PC-9 (cell line): Measurements from ENCODE around the gene SKP2. TPM values are rescaled to one million over a fixed set of nuclear protein-coding genes. Genes with fewer than 3 reads are reported as not detected.
"Not testable (repeated sequence)": the region's sequence is repeated elsewhere in the genome, so short reads cannot be mapped to it uniquely, and the experiment has no call there.

Experiments used
- BruUV-seq: library from RNA; stranded (reverse); fragments of 400-500 nt; replicated peaks from 2 replicates; lab custom pipeline; 2021; lab: Mats Ljungman, UMichigan
- CTCF ChIA-PET: fragments of 300-600 bp; sonication (Branson Sonifier 250); formaldehyde crosslinking; loops from one replicate; lab custom pipeline; 2022; ENCODE audit warnings: antibody characterized with exemption; lab: Charles Lee
- POLR2A ChIA-PET: fragments of 300-600 bp; sonication (Branson Sonifier 250); formaldehyde crosslinking; loops from one replicate; lab custom pipeline; 2022; ENCODE audit warnings: antibody characterized with exemption; ENCODE audit not compliant: unreplicated experiment; lab: Charles Lee
- DNase-seq, 2 experiments: peaks; one replicate each; pipeline versions ENCODE4 v3.0.0 to v3.0.0-alpha.2; 2015 to 2022; ENCODE audit warnings: mixed read lengths in 1 of 2
- H2AFZ ChIP-seq: fragments of 200-600 bp; sonication (generic); 2 replicates; pipeline ENCODE4 v1.8.1; 2017; ENCODE audit warnings: antibody characterized with exemption
- H3F3A ChIP-seq: fragments of 200-600 bp; sonication (generic); 2 replicates; pipeline ENCODE4 v1.8.1; 2017; ENCODE audit warnings: antibody characterized with exemption, mild to moderate bottlenecking, low read depth; ENCODE audit not compliant: insufficient read depth
- H3K27ac ChIP-seq: fragments of 200-600 bp; sonication (generic); 2 replicates; pipeline ENCODE4 v1.6.1; 2016; ENCODE audit warnings: mixed run types
- H3K27me3 ChIP-seq: fragments of 200-600 bp; sonication (generic); 2 replicates; pipeline ENCODE4 v1.6.1; 2016; ENCODE audit warnings: low read depth, mixed run types; ENCODE audit not compliant: insufficient read depth
- H3K36me3 ChIP-seq: fragments of 200-600 bp; sonication (generic); 2 replicates; pipeline ENCODE4 v1.6.1; 2016; ENCODE audit warnings: low read depth, mixed run types
- H3K4me1 ChIP-seq: fragments of 200-600 bp; sonication (generic); replicated peaks from 2 replicates; pipeline ENCODE4 v1.6.1; 2016; ENCODE audit warnings: mixed run types; ENCODE audit not compliant: insufficient read depth
- H3K4me2 ChIP-seq: fragments of 200-600 bp; sonication (generic); 2 replicates; pipeline ENCODE4 v1.6.1; 2017; ENCODE audit warnings: mixed run types
- H3K4me3 ChIP-seq: fragments of 200-600 bp; sonication (generic); 2 replicates; pipeline ENCODE4 v1.6.1; 2016; ENCODE audit warnings: mixed run types
- H3K79me2 ChIP-seq: fragments of 200-600 bp; sonication (generic); 2 replicates; pipeline ENCODE4 v1.6.1; 2017; ENCODE audit warnings: low read depth, mixed run types
- H3K9me2 ChIP-seq: fragments of 200-600 bp; sonication (generic); 2 replicates; pipeline ENCODE4 v1.8.1; 2017; ENCODE audit warnings: mild to moderate bottlenecking; ENCODE audit not compliant: insufficient read depth
- H3K9me3 ChIP-seq: fragments of 200-600 bp; sonication (generic); 2 replicates; pipeline ENCODE4 v1.8.1; 2016; ENCODE audit warnings: low read depth; ENCODE audit not compliant: insufficient read depth
- H4K20me1 ChIP-seq: fragments of 200-600 bp; sonication (generic); 2 replicates; pipeline ENCODE4 v1.8.1; 2017; ENCODE audit not compliant: insufficient read depth
- EZH2 ChIP-seq: fragments of 200-600 bp; sonication (generic); IDR thresholded peaks from 2 replicates; pipeline ENCODE4 v1.8.0; 2017; ENCODE audit warnings: antibody characterized with exemption, low read depth
- intact Hi-C: fragments of 100-400 bp; cut with micrococcal nuclease; formaldehyde crosslinking; loops from one replicate; pipeline ENCODE4 v1.10.0; 2022; ENCODE audit not compliant: unreplicated experiment
- total RNA-seq: library from RNA; stranded (reverse); gene quantifications from 2 replicates; pipeline ENCODE4 v1.2.3, GENCODE V29; 2021
- TF ChIP-seq, protein P1 (sequence below): fragments of 200-600 bp; sonication (generic); conservative IDR thresholded peaks from 2 replicates; pipeline ENCODE4 v1.6.1; 2017; ENCODE audit warnings: mixed run types, antibody characterized with exemption, mild to moderate bottlenecking, moderate library complexity

Gene SKP2
- total RNA-seq, 1 experiment from 2014 or later, result 153 TPM

DNA sequence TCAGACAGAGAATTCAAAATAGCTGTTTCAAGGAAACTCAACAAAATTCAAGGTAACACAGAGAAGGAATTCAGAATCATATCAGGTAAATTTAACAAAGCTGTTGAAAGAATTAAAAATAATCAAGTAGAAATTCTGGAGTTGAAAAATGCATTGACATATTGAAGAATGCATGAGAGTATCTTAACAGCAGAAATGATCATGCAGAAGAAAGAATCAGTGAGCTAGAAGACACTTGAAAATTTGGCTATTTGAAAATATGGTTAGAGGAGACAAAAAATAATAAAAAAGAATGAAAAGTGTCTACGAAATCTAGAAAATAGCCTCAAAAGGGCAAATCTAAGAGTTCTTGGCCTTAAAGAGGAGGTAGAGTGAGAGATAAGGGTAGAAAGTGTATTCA lies 23.1 kb upstream of the SKP2 start:
- no peak overlapping the region for H3K4me2 ChIP-seq
- CTCF ChIA-PET, result no interaction called here
- no peak overlapping the region for H2AFZ ChIP-seq
- H3F3A ChIP-seq, result no peaks in the 10 kb centered on the region
- no peaks in the 10 kb centered on the region for H3K9me3 ChIP-seq
- H3K9me2 ChIP-seq, result no peaks in the 10 kb centered on the region
- intact Hi-C loops, result no loop called here
- no peak overlapping the region for H3K4me3 ChIP-seq
- H3K4me1 ChIP-seq, result no peaks in the 10 kb centered on the region
- peaks cover 4% of the 10 kb centered on the region; the same call in 1 of the 2 replicates for H3K36me3 ChIP-seq
- no TSS peak for BruUV-seq
- no peak for DNase-seq
- TF ChIP-seq EZH2, result no peak
- H3K27me3 ChIP-seq, result no peaks in the 10 kb centered on the region
- H3K27ac ChIP-seq, result no peak overlapping the region
- no peaks in the 10 kb centered on the region for H4K20me1 ChIP-seq
- H3K79me2 ChIP-seq, result no peaks in the 10 kb centered on the region
- POLR2A ChIA-PET, result interaction anchor here (0.7 kb wide), 1 partner anchor 1121 kb away, joined by 3 read pairs; no protein-coding TSS in a partner anchor

DNA sequence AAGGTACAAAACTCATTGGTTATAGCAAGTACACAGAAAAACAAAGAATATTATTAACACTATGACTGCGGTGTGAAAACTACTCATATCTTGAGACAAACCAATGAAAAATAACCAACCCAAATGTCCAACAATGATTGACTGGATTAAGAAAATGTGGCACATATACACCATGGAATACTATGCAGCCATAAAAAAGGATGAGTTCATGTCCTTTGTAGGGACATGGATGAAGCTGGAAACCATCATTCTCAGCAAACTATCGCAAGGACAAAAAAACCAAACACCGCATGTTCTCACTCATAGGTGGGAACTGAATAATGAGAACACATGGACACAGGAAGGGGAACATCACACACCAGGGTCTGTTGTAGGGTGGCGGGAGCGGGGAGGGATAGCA lies 22.2 kb upstream of the SKP2 start:
- H3K79me2 ChIP-seq, H3K27me3 ChIP-seq, H4K20me1 ChIP-seq, H2AFZ ChIP-seq, H3F3A ChIP-seq, H3K9me3 ChIP-seq, DNase-seq, H3K9me2 ChIP-seq, BruUV-seq, CTCF ChIA-PET, intact Hi-C loops, H3K4me1 ChIP-seq, H3K27ac ChIP-seq, H3K4me2 ChIP-seq, H3K4me3 ChIP-seq, H3K36me3 ChIP-seq: not testable (repeated sequence)
- POLR2A ChIA-PET, result interaction anchor here (0.6 kb wide), 1 partner anchor 21 kb away, joined by 3 read pairs; no protein-coding TSS in a partner anchor

DNA sequence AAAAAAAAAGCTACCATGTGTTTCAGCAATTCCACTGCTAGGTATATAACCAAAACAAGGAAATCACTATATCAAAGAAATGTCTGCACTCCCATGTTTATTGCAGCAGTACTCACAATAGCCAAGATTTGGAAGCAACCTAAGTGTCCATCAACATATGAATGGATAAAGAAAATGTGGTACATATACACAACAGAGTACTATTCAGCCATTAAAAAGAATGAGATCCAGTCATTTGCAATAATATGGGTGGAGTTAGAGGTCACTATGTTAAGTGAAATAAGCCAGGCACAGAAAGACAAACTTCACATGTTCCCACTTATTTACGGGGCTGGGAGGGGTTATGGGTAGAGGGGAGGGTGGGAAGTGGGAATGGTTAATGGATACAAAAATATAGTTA lies 18.9 kb upstream of the SKP2 start:
- H3K4me3 ChIP-seq, H4K20me1 ChIP-seq, H3K27ac ChIP-seq, H3F3A ChIP-seq, POLR2A ChIA-PET, H3K79me2 ChIP-seq, H2AFZ ChIP-seq, H3K4me2 ChIP-seq, H3K9me2 ChIP-seq, BruUV-seq, CTCF ChIA-PET, H3K36me3 ChIP-seq, H3K4me1 ChIP-seq, H3K27me3 ChIP-seq, intact Hi-C loops, DNase-seq, H3K9me3 ChIP-seq: not testable (repeated sequence)

DNA sequence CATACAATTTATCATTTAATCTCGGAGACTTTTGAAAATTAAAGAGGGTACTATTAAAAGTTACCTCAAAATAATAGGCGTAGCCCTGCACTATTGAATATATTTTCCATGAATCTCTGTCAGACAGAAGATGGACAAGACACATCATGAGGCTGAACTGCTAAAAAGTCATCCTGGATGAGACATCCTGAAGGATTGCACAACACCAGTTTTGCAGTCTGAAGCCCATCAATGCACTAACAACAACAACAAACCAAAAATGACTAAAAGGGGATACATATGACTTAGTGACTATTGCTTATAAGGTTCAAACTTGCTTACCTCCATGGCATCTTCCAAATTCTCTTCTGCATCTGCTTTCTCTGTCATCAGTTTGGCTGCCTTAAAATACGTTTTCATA lies 15.9 kb upstream of the SKP2 start:
- CTCF ChIA-PET, result no interaction called here
- no peak for DNase-seq

More for the DNA sequence above, 15.9 kb upstream of the SKP2 start:
- Histone ChIP-seq H4K20me1 (no peaks in the 10 kb centered on the region), H3K27me3 (no peaks in the 10 kb centered on the region), H3K4me3 (no peak overlapping the region), H3K36me3 (peaks cover 7% of the 10 kb centered on the region; the same call in 1 of the 2 replicates), H2AFZ (no peak overlapping the region), H3K4me2 (no peak overlapping the region), H3K27ac (no peak overlapping the region), H3K9me3 (no peaks in the 10 kb centered on the region), H3K4me1 (no peaks in the 10 kb centered on the region), H3K79me2 (no peaks in the 10 kb centered on the region), H3K9me2 (no peaks in the 10 kb centered on the region; the same call in 1 of the 2 replicates), H3F3A (no peaks in the 10 kb centered on the region)
- intact Hi-C loops, result no loop called here
- BruUV-seq, result no TSS peak
- TF ChIP-seq, protein P1, sequence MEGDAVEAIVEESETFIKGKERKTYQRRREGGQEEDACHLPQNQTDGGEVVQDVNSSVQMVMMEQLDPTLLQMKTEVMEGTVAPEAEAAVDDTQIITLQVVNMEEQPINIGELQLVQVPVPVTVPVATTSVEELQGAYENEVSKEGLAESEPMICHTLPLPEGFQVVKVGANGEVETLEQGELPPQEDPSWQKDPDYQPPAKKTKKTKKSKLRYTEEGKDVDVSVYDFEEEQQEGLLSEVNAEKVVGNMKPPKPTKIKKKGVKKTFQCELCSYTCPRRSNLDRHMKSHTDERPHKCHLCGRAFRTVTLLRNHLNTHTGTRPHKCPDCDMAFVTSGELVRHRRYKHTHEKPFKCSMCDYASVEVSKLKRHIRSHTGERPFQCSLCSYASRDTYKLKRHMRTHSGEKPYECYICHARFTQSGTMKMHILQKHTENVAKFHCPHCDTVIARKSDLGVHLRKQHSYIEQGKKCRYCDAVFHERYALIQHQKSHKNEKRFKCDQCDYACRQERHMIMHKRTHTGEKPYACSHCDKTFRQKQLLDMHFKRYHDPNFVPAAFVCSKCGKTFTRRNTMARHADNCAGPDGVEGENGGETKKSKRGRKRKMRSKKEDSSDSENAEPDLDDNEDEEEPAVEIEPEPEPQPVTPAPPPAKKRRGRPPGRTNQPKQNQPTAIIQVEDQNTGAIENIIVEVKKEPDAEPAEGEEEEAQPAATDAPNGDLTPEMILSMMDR, result no peak
- no peak for TF ChIP-seq EZH2
- POLR2A ChIA-PET, result no interaction called here
